Type B pancreatic cell (in vitro differentiated cells): Measurements from ENCODE around the gene BOD1L2. TPM values are rescaled to one million over a fixed set of nuclear protein-coding genes. Genes with fewer than 3 reads are reported as not detected.

Experiments used
- DNase-seq: peaks from one replicate; pipeline ENCODE4 v3.0.0; 2021; ENCODE audit warnings: mixed read lengths; ENCODE audit not compliant: unreplicated experiment; ENCODE audit errors: extremely low spot score
- H3K27ac Mint-ChIP-seq: 2 replicates; pipeline ENCODE4 v1.8.0; 2021; ENCODE audit warnings: mild to moderate bottlenecking, mixed read lengths
- H3K27me3 Mint-ChIP-seq: 2 replicates; pipeline ENCODE4 v1.8.0; 2021; ENCODE audit warnings: mixed read lengths
- H3K36me3 Mint-ChIP-seq: 2 replicates; pipeline ENCODE4 v1.8.0; 2021; ENCODE audit warnings: mixed read lengths
- H3K4me1 Mint-ChIP-seq: one replicate; pipeline ENCODE4 v1.8.0; 2021; ENCODE audit warnings: mixed read lengths; ENCODE audit not compliant: unreplicated experiment
- H3K4me3 Mint-ChIP-seq: 2 replicates; pipeline ENCODE4 v1.8.0; 2021; ENCODE audit warnings: mild to moderate bottlenecking, mixed read lengths
- H3K9me3 Mint-ChIP-seq: 2 replicates; pipeline ENCODE4 v1.8.0; 2021; ENCODE audit warnings: mixed read lengths
- CTCF ChIP-seq: fragments of 200-600 bp; sonication (generic); conservative IDR thresholded peaks from 2 replicates; pipeline ENCODE4 v1.5.0; 2021; ENCODE audit warnings: antibody characterized with exemption, mild to moderate bottlenecking
- total RNA-seq: library from RNA; stranded (reverse); gene quantifications from 2 replicates; pipeline ENCODE4 v1.2.1, GENCODE V29; 2021; ENCODE audit warnings: low replicate concordance

The BOD1L2 gene
- total RNA-seq, 1 donor from 2014 or later = not detected

DNA sequence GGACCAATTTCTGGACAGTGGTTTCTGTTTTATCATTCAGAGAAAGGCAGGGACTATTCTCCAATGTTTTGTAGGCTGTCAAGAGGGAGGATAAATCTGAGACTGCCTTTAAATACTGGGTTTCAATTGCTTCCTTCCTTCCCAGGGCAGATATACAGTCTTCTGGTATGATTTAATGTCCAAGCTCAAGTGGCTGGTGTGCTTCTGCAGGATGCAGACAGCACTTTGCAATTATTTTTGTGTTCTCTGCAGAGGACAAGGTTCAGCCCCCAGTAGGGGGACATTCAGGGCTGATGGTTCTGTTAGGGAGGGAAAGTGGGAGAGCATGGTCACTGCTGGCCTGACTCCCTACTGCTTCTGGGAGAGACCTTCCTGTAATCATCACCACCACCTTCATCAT, 4.6 kb upstream of the BOD1L2 start:
- no peak for TF ChIP-seq CTCF
- no peaks in the 10 kb centered on the region for H3K9me3 Mint-ChIP-seq
- H3K4me3 Mint-ChIP-seq = no peak overlapping the region
- H3K36me3 Mint-ChIP-seq = no peaks in the 10 kb centered on the region
- H3K27me3 Mint-ChIP-seq = peaks cover 22% of the 10 kb centered on the region
- H3K4me1 Mint-ChIP-seq = no peaks in the 10 kb centered on the region
- no peak overlapping the region for H3K27ac Mint-ChIP-seq
- DNase-seq = no peak

GRCh38 chr18:57143265-57143664, 3.6 kb upstream of the BOD1L2 start:
- Mint-ChIP-seq H3K9me3 (no peaks in the 10 kb centered on the region), H3K4me1 (no peaks in the 10 kb centered on the region), H3K4me3 (no peak overlapping the region), H3K27me3 (peaks cover 28% of the 10 kb centered on the region), H3K27ac (no peak overlapping the region), H3K36me3 (no peaks in the 10 kb centered on the region)
- no peak for TF ChIP-seq CTCF
- no peak for DNase-seq

DNA sequence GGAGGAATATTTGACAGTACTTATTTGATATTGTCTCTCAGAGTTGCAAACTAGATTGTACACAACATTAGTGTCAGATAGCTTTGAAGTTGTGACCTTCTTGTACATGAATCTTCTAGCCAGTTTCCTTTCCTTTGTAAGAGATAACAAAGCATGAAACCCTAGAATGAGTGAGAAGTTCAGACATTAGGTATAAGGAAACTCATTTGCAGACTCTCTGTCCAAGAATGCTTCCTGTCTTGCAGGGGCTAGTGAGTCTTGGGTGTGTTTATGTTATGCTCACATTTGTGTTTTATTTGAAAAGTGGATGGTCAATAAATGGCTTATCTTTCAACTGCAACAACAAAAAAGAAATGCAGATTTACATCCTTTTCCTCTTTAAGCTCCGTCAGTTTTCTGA, 1.4 kb downstream of the BOD1L2 start:
- Mint-ChIP-seq H3K4me1 (no peaks in the 10 kb centered on the region), H3K27me3 (peaks cover 48% of the 10 kb centered on the region), H3K27ac (no peak overlapping the region), H3K4me3 (no peak overlapping the region), H3K36me3 (no peaks in the 10 kb centered on the region), H3K9me3 (no peaks in the 10 kb centered on the region)
- DNase-seq = no peak
- TF ChIP-seq CTCF = no peak

DNA sequence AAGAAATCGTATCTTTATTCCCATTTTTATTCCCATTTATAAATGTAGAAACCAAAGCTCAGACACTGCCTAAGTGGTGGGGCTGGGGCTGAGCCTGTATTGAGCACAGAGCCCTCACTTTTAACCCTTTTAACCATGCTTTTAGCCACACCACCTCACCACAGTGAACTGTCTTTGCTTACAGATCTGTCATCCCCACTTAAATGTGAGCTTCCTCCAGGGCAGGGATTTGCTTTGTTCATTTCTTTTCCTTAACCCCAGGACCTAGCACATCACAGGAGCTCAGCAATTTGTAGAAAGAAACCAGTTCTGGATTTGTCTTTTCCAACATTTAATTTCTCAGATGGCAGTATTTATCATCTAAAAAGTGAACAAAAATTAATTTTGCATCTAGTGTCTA, 2.2 kb downstream of the BOD1L2 start:
- DNase-seq = no peak
- no peaks in the 10 kb centered on the region for H3K9me3 Mint-ChIP-seq
- no peak overlapping the region for H3K27ac Mint-ChIP-seq
- H3K36me3 Mint-ChIP-seq = no peaks in the 10 kb centered on the region
- no peak overlapping the region for H3K4me3 Mint-ChIP-seq
- TF ChIP-seq CTCF = no peak
- no peaks in the 10 kb centered on the region for H3K4me1 Mint-ChIP-seq
- peaks cover 50% of the 10 kb centered on the region for H3K27me3 Mint-ChIP-seq

- no peak for TF ChIP-seq CTCF
- DNase-seq = no peak
- H3K9me3 Mint-ChIP-seq = no peaks in the 10 kb centered on the region
- H3K4me1 Mint-ChIP-seq = no peaks in the 10 kb centered on the region
- H3K36me3 Mint-ChIP-seq = no peaks in the 10 kb centered on the region
- peaks cover 46% of the 10 kb centered on the region for H3K27me3 Mint-ChIP-seq
- H3K4me3 Mint-ChIP-seq = no peak overlapping the region
- H3K27ac Mint-ChIP-seq = no peak overlapping the region
These were observed 2.6 kb downstream of the BOD1L2 start for GRCh38 chr18:57149531-57149930.

GRCh38 chr18:57150081-57150480, 3.2 kb downstream of the BOD1L2 start:
- Mint-ChIP-seq H3K9me3 (no peaks in the 10 kb centered on the region), H3K36me3 (no peaks in the 10 kb centered on the region), H3K27me3 (peaks cover 45% of the 10 kb centered on the region), H3K4me3 (no peak overlapping the region), H3K27ac (no peak overlapping the region), H3K4me1 (no peaks in the 10 kb centered on the region)
- no peak for DNase-seq
- no peak for TF ChIP-seq CTCF
